Ishikawa (cell line): ENCODE results near the gene CEP55.

Source experiments
- CEBPB ChIP-seq: IDR thresholded peaks from 2 replicates; pipeline ENCODE4 v1.6.1; 2012
- CREB1 ChIP-seq: IDR thresholded peaks from 2 replicates; pipeline ENCODE4 v1.6.1; 2012; ENCODE audit warnings: low read depth
- EGR1 ChIP-seq: IDR thresholded peaks from 2 replicates; pipeline ENCODE4 v1.6.1; 2012
- EP300 ChIP-seq: IDR thresholded peaks from 2 replicates; pipeline ENCODE4 v1.6.1; 2012; ENCODE audit warnings: borderline replicate concordance
- FOXM1 ChIP-seq: IDR thresholded peaks from 2 replicates; pipeline ENCODE4 v1.6.1; 2012; ENCODE audit warnings: low read depth, borderline replicate concordance
- MAX ChIP-seq: IDR thresholded peaks from 2 replicates; pipeline ENCODE4 v1.6.1; 2012
- NFIC ChIP-seq: IDR thresholded peaks from 2 replicates; pipeline ENCODE4 v1.6.1; 2012
- RAD21 ChIP-seq: IDR thresholded peaks from 2 replicates; pipeline ENCODE4 v1.6.1; 2012; ENCODE audit warnings: low read depth
- TAF1 ChIP-seq: IDR thresholded peaks from 2 replicates; pipeline ENCODE4 v1.6.1; 2012; ENCODE audit warnings: low read depth, mild to moderate bottlenecking
- TCF12 ChIP-seq: IDR thresholded peaks from 2 replicates; pipeline ENCODE4 v1.6.1; 2012; ENCODE audit warnings: low read depth
- TEAD4 ChIP-seq: IDR thresholded peaks from 2 replicates; pipeline ENCODE4 v1.6.1; 2012
- YY1 ChIP-seq: IDR thresholded peaks from 2 replicates; pipeline ENCODE4 v1.6.1; 2012; ENCODE audit warnings: low read depth
- ZBTB7A ChIP-seq: IDR thresholded peaks from 2 replicates; pipeline ENCODE4 v1.6.1; 2012; ENCODE audit warnings: low read depth

- TF ChIP-seq EP300: no peak
- no peak for TF ChIP-seq NFIC
- TF ChIP-seq TAF1: no peak
- no peak for TF ChIP-seq YY1
- TF ChIP-seq CREB1: no peak
- no peak for TF ChIP-seq RAD21
- no peak for TF ChIP-seq MAX
- no peak for TF ChIP-seq EGR1
- TF ChIP-seq FOXM1: no peak
- TF ChIP-seq ZBTB7A: no peak
- no peak for TF ChIP-seq TCF12
- TF ChIP-seq CEBPB: no peak
- TF ChIP-seq TEAD4: no peak
These were observed 5.2 kb downstream of the CEP55 start for GRCh38 chr10:93501650-93502049.
